HepG2 (cell line): ENCODE measurements around the gene PARP15. TPM values are rescaled to one million over a fixed set of nuclear protein-coding genes. Genes with fewer than 3 reads are reported as not detected.

Experiments
- ATAC-seq: fragments of 200-7000 bp; cut with Tn5 transposase; 3 replicates; pipeline ENCODE4 v1.9.1; 2020; ENCODE audit warnings: mild to moderate bottlenecking, moderate library complexity
- BruUV-seq: library from RNA; stranded (reverse); fragments of 400-500 nt; replicated peaks from 2 replicates; lab custom pipeline; 2021; lab: Mats Ljungman, UMichigan
- CTCF ChIA-PET: fragments of 300-600 bp; formaldehyde crosslinking; extraction: SDS; loops from one replicate; lab custom pipeline; 2021; ENCODE audit warnings: low total read pairs, inconsistent platforms, low intra/inter-chr PET ratio; lab: Yijun Ruan, JAX
- POLR2A ChIA-PET: fragments of 350-600 bp; sonication (Branson Sonifier 250); formaldehyde crosslinking; loops from one replicate; lab custom pipeline; 2020; ENCODE audit warnings: antibody characterized with exemption, inconsistent platforms; lab: Yijun Ruan, JAX
- DNase-seq: peaks from one replicate; pipeline ENCODE4 v3.0.0-alpha.2; 2015; ENCODE audit warnings: low spot score
- FAIRE-seq: peaks from 3 replicates; lab custom pipeline; 2011; peaks lifted over from hg19 to GRCh38; lab: Jason Lieb, UNC
- H2AFZ ChIP-seq: one replicate; pipeline ENCODE4 v1.6.1; 2011; ENCODE audit warnings: low read length, inconsistent platforms
- H3K27ac ChIP-seq: fragments of 300-600 bp; 3 replicates; pipeline ENCODE4 v1.8.0; 2011; ENCODE audit warnings: mixed run types, mild to moderate bottlenecking, mixed read lengths, low read length, inconsistent platforms; ENCODE audit not compliant: insufficient read depth; ENCODE audit errors: extremely low read length
- H3K27me3 ChIP-seq, 2 experiments: fragments of 200-600 bp in 1 of 2; 2 replicates in 1 of 2; 3 replicates in 1 of 2; pipeline versions ENCODE4 v1.6.0 to v1.8.0; 2011; ENCODE audit warnings: low read length in 2 of 2, mild to moderate bottlenecking in 2 of 2, moderate library complexity in 2 of 2, inconsistent platforms in 1 of 2; ENCODE audit not compliant: insufficient read depth in 2 of 2, control insufficient read depth in 1 of 2
- H3K36me3 ChIP-seq, 2 experiments: fragments of 200-600 bp in 1 of 2; replicated peaks in 1 of 2; 2 replicates in 1 of 2; 3 replicates in 1 of 2; pipeline versions ENCODE4 v1.5.1 to v1.8.0; 2011; ENCODE audit warnings: low read length in 2 of 2, inconsistent platforms in 1 of 2; ENCODE audit not compliant: insufficient read depth in 2 of 2, control insufficient read depth in 1 of 2
- H3K4me1 ChIP-seq: 2 replicates; pipeline ENCODE4 v1.5.1; 2012; ENCODE audit warnings: low read length, inconsistent platforms; ENCODE audit not compliant: insufficient read depth
- H3K4me2 ChIP-seq: 2 replicates; pipeline ENCODE4 v1.6.0; 2011; ENCODE audit warnings: low read depth, low read length, inconsistent platforms
- H3K4me3 ChIP-seq, 3 experiments: fragments of 200-600 bp in 1 of 3; sonication (generic), shearing (Covaris generic) in 1 of 3; replicated peaks in 1 of 3; 2 replicates each; pipeline ENCODE4 v1.5.1; 2011 to 2016; ENCODE audit warnings: low read length in 3 of 3, inconsistent platforms in 2 of 3, low read depth in 2 of 3, mild to moderate bottlenecking in 2 of 3, control low read depth in 1 of 3, mixed read lengths in 1 of 3; ENCODE audit not compliant: insufficient read depth in 1 of 3
- H3K79me2 ChIP-seq: one replicate; pipeline ENCODE4 v1.6.1; 2011; ENCODE audit warnings: low read length, inconsistent platforms; ENCODE audit not compliant: insufficient read depth
- H3K9ac ChIP-seq: 2 replicates; pipeline ENCODE4 v1.6.0; 2011; ENCODE audit warnings: mild to moderate bottlenecking, low read depth, low read length, inconsistent platforms; ENCODE audit not compliant: insufficient read depth
- H3K9me3 ChIP-seq: 2 replicates; pipeline ENCODE4 v1.5.1; 2012; ENCODE audit warnings: mild to moderate bottlenecking, low read length
- H4K20me1 ChIP-seq: 2 replicates; pipeline ENCODE4 v1.6.0; 2011; ENCODE audit warnings: inconsistent platforms, mild to moderate bottlenecking, low read length, moderate library complexity; ENCODE audit not compliant: insufficient read depth
- GLI4 ChIP-seq: sonication (generic); formaldehyde crosslinking; IDR thresholded peaks from 2 replicates; pipeline ENCODE4 v1.5.1; 2020; ENCODE audit warnings: missing genetic modification reagents, mild to moderate bottlenecking, moderate library complexity, borderline replicate concordance
- KLF11 ChIP-seq: IDR thresholded peaks from 2 replicates; pipeline ENCODE4 v1.6.1; 2016; ENCODE audit warnings: missing compliant biosample characterization
- SKI ChIP-seq: fragments of 450-650 bp; IDR thresholded peaks from one replicate; pipeline ENCODE4 v1.6.1; 2018; ENCODE audit warnings: mild to moderate bottlenecking; ENCODE audit not compliant: partially characterized antibody
- SRSF1 ChIP-seq: fragments of 200-400 bp; formaldehyde crosslinking; optimal IDR thresholded peaks from 2 replicates; pipeline ENCODE3; 2017; ENCODE audit warnings: mild to moderate bottlenecking, low read depth, low read length, moderate library complexity
- ZFYVE20 ChIP-seq: sonication (generic); formaldehyde crosslinking; IDR thresholded peaks from 2 replicates; pipeline ENCODE4 v1.8.0; 2023; ENCODE audit warnings: low read depth, mild to moderate bottlenecking, moderate library complexity, missing genetic modification reagents, borderline replicate concordance
- ZNF143 ChIP-seq: sonication (generic); formaldehyde crosslinking; IDR thresholded peaks from 2 replicates; pipeline ENCODE4 v1.4.0; 2020; ENCODE audit warnings: missing genetic modification reagents
- ZNF501 ChIP-seq: sonication (generic); formaldehyde crosslinking; IDR thresholded peaks from 2 replicates; pipeline ENCODE4 v1.5.1; 2020; ENCODE audit warnings: mild to moderate bottlenecking, moderate library complexity, missing genetic modification reagents
- ZSCAN12 ChIP-seq: sonication (generic); formaldehyde crosslinking; IDR thresholded peaks from 2 replicates; pipeline ENCODE4 v1.9.0; 2021; ENCODE audit warnings: mild to moderate bottlenecking, missing genetic modification reagents
- WGBS: methylation state at CpG from one replicate; pipeline ENCODE4 v1.1.6; 2017; ENCODE audit warnings: low lambda C conversion rate; 5-methylcytosine and 5-hydroxymethylcytosine counted together
- in situ Hi-C: cut with HindIII; loops from 2 replicates; pipeline ENCODE4 v1.10.0; 2017; ENCODE audit warnings: low pct_unique_long_range_greater_than_20kb; ENCODE audit not compliant: extremely low pct_ligation_motif_present
- intact Hi-C: fragments of 100-400 bp; cut with micrococcal nuclease; formaldehyde crosslinking; loops from one replicate; pipeline ENCODE4 v1.10.0; 2022; ENCODE audit not compliant: unreplicated experiment
- polyA plus RNA-seq, 8 experiments: library from polyadenylated mRNA; depleted of rRNA in 3 of 8; stranded (reverse) in 7 of 8; unstranded in 1 of 8; fragments of >200 nt; fragmentation: Illumina TruSeq in 4 of 8; extraction: Trizol in 4 of 8; gene quantifications; 2 replicates each; pipeline versions ENCODE4 v1.2.1 to v1.2.3, GENCODE V29; 2011 to 2016; ENCODE audit warnings: low read depth in 4 of 8, missing spikeins in 1 of 8, mixed read lengths in 1 of 8; ENCODE audit not compliant: insufficient read depth in 1 of 8
- total RNA-seq, 5 experiments: library from RNA; depleted of rRNA; stranded (reverse); fragments of >200 nt; fragmentation: Illumina TruSeq; extraction: Trizol; gene quantifications; 2 replicates each; pipeline ENCODE4 v1.2.3, GENCODE V29; 2016; ENCODE audit warnings: low read depth in 1 of 5
- TF ChIP-seq, protein P1 (sequence below): sonication (generic); formaldehyde crosslinking; IDR thresholded peaks from 2 replicates; pipeline ENCODE4 v1.4.0; 2020; ENCODE audit warnings: missing genetic modification reagents
- TF ChIP-seq, protein P2 (sequence below): sonication (generic); formaldehyde crosslinking; IDR thresholded peaks from 2 replicates; pipeline ENCODE4 v1.4.0; 2020; ENCODE audit warnings: mild to moderate bottlenecking, missing genetic modification reagents
- TF ChIP-seq, protein P3 (sequence below), 2 experiments: IDR thresholded peaks; 2 replicates each; pipeline ENCODE4 v1.6.1; 2011 to 2012; ENCODE audit warnings: low read length in 2 of 2, borderline replicate concordance in 1 of 2, low read depth in 1 of 2, mild to moderate bottlenecking in 1 of 2, moderate library complexity in 1 of 2
- TF ChIP-seq, protein P4 (sequence below): sonication (generic); formaldehyde crosslinking; conservative IDR thresholded peaks from 2 replicates; pipeline ENCODE4 v1.8.0; 2022; ENCODE audit warnings: missing genetic modification reagents
- TF ChIP-seq, protein P5 (sequence below): sonication (generic); formaldehyde crosslinking; IDR thresholded peaks from 2 replicates; pipeline ENCODE4 v1.8.0; 2022; ENCODE audit warnings: missing genetic modification reagents, low read depth, mild to moderate bottlenecking, borderline replicate concordance
- TF ChIP-seq, protein P6 (sequence below): IDR thresholded peaks from 2 replicates; pipeline ENCODE4 v1.6.1; 2012; ENCODE audit warnings: low read length, improper control_type of control experiment

PARP15 gene
- total and polyA plus RNA-seq, 2 of the 13 experiments (the other 11 are each of a cell fraction or from before 2014, with no cell fraction given): 0.02 TPM; not detected in 1

DNA sequence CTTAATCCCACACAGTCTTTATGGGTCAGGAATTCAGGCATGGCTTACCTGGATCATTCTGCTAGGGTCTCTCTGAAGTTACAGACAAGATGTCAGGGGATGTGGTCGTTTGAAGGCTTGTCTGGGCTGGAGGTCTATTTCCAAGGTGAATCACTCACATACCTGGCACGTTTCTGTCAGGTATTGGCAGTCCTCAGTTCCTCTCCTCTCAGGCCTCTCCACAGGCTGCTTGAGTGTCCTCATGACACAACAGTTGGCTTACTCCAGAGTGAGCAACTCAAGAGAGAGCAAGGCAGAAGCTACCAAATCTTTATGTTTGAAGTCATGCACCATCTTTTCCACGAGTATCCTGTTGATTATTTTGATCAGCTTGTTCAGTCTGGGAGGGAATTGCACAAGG is 59.2 kb downstream of the PARP15 start:
- ChIA-PET POLR2A (no interaction called here), CTCF (no interaction called here)
- Histone ChIP-seq H4K20me1 (no peaks in the 10 kb centered on the region), H3K9me3 (no peaks in the 10 kb centered on the region), H3K4me3 (no peak overlapping the region), H3K4me2 (no peak overlapping the region), H3K4me1 (no peaks in the 10 kb centered on the region), H2AFZ (no peak overlapping the region), H3K27ac (no peak overlapping the region), H3K9ac (no peak overlapping the region), H3K79me2 (no peaks in the 10 kb centered on the region), H3K27me3 (peaks cover 2 to 42% of the 10 kb centered on the region in 2 experiments), H3K36me3 (no peaks in the 10 kb centered on the region)
- ATAC-seq (no peak), DNase-seq (no peak), FAIRE-seq (no peak)
- intact Hi-C loops: no loop called here
- in situ Hi-C loops: no loop called here
- WGBS: 5% methylated on average over 3 of the region's 3 CpGs
- BruUV-seq: no TSS peak
- TF ChIP-seq, protein P1, sequence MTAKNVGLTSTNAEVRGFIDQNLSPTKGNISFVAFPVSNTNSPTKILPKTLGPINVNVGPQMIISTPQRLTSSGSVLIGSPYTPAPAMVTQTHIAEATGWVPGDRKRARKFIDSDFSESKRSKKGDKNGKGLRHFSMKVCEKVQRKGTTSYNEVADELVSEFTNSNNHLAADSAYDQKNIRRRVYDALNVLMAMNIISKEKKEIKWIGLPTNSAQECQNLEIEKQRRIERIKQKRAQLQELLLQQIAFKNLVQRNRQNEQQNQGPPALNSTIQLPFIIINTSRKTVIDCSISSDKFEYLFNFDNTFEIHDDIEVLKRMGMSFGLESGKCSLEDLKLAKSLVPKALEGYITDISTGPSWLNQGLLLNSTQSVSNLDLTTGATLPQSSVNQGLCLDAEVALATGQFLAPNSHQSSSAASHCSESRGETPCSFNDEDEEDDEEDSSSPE (CRISPR knock-in tag): no peak
- TF ChIP-seq ZFYVE20 (CRISPR knock-in tag): no peak
- no peak for TF ChIP-seq ZNF501 (CRISPR knock-in tag)
- TF ChIP-seq, protein P2, sequence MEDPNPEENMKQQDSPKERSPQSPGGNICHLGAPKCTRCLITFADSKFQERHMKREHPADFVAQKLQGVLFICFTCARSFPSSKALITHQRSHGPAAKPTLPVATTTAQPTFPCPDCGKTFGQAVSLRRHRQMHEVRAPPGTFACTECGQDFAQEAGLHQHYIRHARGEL (CRISPR knock-in tag): no peak
- no peak for TF ChIP-seq SRSF1
- TF ChIP-seq KLF11: no peak
- TF ChIP-seq, protein P3, sequence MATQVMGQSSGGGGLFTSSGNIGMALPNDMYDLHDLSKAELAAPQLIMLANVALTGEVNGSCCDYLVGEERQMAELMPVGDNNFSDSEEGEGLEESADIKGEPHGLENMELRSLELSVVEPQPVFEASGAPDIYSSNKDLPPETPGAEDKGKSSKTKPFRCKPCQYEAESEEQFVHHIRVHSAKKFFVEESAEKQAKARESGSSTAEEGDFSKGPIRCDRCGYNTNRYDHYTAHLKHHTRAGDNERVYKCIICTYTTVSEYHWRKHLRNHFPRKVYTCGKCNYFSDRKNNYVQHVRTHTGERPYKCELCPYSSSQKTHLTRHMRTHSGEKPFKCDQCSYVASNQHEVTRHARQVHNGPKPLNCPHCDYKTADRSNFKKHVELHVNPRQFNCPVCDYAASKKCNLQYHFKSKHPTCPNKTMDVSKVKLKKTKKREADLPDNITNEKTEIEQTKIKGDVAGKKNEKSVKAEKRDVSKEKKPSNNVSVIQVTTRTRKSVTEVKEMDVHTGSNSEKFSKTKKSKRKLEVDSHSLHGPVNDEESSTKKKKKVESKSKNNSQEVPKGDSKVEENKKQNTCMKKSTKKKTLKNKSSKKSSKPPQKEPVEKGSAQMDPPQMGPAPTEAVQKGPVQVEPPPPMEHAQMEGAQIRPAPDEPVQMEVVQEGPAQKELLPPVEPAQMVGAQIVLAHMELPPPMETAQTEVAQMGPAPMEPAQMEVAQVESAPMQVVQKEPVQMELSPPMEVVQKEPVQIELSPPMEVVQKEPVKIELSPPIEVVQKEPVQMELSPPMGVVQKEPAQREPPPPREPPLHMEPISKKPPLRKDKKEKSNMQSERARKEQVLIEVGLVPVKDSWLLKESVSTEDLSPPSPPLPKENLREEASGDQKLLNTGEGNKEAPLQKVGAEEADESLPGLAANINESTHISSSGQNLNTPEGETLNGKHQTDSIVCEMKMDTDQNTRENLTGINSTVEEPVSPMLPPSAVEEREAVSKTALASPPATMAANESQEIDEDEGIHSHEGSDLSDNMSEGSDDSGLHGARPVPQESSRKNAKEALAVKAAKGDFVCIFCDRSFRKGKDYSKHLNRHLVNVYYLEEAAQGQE (IDR thresholded peaks at IDR 0.05; ENCODE audit: borderline replicate concordance in 1 of 2, low read depth in 1 of 2, low read length in 2 of 2): no peak
- TF ChIP-seq, protein P4, sequence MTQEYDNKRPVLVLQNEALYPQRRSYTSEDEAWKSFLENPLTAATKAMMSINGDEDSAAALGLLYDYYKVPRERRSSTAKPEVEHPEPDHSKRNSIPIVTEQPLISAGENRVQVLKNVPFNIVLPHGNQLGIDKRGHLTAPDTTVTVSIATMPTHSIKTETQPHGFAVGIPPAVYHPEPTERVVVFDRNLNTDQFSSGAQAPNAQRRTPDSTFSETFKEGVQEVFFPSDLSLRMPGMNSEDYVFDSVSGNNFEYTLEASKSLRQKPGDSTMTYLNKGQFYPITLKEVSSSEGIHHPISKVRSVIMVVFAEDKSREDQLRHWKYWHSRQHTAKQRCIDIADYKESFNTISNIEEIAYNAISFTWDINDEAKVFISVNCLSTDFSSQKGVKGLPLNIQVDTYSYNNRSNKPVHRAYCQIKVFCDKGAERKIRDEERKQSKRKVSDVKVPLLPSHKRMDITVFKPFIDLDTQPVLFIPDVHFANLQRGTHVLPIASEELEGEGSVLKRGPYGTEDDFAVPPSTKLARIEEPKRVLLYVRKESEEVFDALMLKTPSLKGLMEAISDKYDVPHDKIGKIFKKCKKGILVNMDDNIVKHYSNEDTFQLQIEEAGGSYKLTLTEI (CRISPR knock-in tag): no peak
- TF ChIP-seq SKI: no peak
- TF ChIP-seq ZNF143 (CRISPR knock-in tag): no peak
- TF ChIP-seq GLI4 (CRISPR knock-in tag): no peak
- TF ChIP-seq, protein P5, sequence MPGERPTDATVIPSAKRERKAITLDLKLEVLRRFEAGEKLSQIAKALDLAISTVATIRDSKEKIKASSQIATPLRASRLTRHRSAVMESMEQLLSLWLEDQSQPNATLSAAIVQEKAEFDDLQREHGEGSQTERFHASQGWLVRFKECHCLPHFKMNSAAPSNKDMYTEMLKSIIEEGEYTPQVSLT (CRISPR knock-in tag): no peak
- TF ChIP-seq, protein P6, sequence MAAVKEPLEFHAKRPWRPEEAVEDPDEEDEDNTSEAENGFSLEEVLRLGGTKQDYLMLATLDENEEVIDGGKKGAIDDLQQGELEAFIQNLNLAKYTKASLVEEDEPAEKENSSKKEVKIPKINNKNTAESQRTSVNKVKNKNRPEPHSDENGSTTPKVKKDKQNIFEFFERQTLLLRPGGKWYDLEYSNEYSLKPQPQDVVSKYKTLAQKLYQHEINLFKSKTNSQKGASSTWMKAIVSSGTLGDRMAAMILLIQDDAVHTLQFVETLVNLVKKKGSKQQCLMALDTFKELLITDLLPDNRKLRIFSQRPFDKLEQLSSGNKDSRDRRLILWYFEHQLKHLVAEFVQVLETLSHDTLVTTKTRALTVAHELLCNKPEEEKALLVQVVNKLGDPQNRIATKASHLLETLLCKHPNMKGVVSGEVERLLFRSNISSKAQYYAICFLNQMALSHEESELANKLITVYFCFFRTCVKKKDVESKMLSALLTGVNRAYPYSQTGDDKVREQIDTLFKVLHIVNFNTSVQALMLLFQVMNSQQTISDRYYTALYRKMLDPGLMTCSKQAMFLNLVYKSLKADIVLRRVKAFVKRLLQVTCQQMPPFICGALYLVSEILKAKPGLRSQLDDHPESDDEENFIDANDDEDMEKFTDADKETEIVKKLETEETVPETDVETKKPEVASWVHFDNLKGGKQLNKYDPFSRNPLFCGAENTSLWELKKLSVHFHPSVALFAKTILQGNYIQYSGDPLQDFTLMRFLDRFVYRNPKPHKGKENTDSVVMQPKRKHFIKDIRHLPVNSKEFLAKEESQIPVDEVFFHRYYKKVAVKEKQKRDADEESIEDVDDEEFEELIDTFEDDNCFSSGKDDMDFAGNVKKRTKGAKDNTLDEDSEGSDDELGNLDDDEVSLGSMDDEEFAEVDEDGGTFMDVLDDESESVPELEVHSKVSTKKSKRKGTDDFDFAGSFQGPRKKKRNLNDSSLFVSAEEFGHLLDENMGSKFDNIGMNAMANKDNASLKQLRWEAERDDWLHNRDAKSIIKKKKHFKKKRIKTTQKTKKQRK: no peak
- no peak for TF ChIP-seq ZSCAN12 (CRISPR knock-in tag)
